T-helper 22 cell (primary cell): Measurements from ENCODE around the gene VWCE.
"Not testable (repeated sequence)": the region's sequence is repeated elsewhere in the genome, so short reads cannot be mapped to it uniquely, and the experiment has no call there.

Source experiments
- DNase-seq: peaks from one replicate; pipeline ENCODE4 v3.0.0-alpha.2; 2020; ENCODE audit warnings: low read depth

The VWCE gene

DNA sequence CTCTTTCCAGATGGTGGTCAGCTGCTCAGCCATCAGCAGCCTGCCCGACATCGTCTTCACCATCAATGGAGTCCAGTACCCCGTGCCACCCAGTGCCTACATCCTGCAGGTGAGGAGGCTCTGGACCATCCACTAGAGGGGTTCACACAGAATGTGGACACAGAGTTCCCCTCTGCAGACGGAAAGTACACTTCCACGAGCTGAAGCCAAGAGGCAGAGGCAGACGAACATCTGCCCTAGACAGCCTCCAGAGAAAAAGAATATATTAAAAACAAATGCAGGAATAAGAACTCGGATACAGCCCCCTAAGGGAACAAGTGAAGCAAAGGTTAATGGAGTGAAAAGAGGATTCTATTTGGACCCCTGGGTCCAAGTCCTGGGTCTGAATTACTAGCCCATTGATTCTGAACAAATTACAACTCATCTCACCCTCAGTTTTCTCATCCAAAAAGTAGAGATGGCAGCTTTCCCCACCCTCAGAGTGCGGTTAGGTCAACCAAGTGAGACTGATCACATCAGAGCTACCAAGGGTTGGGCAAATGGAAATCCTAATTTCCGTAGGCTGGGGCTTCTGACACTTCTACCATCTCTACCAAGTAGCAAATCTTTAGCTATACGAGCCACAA lies 83.7 kb downstream of the VWCE start:
- DNase-seq: not testable (repeated sequence)

DNA sequence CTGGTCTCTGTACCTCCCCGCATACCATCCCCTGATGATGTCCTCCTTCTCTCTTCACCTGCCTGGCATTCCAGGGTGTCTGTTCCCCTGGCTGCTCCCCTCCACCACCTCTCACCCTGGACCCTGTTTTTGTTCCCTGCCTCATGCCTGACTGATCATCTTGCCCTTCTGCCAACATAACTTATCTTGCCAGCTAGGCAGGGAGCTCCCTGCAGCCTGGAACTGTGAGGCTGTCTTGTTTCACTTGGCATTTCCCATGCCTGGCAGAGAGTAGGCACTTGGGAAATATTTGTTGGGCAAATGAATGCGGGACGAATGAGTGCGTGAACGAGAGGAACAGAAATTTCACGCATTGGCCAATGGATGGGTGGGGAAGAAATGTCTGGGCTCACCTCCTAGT lies 84.5 kb downstream of the VWCE start:
- DNase-seq: not testable (repeated sequence)
